ENCODE data around the gene LRR1.
"Not testable (repeated sequence)": the region's sequence is repeated elsewhere in the genome, so short reads cannot be mapped to it uniquely, and the experiment has no call there.

Gene LRR1

GRCh38 chr14:49598485-49599300 is at the start of gene LRR1:
Gene LRR1, plus strand, starts transcription at chr14:49598940. Its CDS starts 81 bp downstream, at chr14:49599021.
- DNase-seq (ENCODE audit: low read depth): peak; percentile 34

- no peak for DNase-seq (ENCODE audit: low read depth)
Observed at GRCh38 chr14:49549446-49549845, 49.3 kb upstream of the LRR1 start.

- no peak for DNase-seq (ENCODE audit: low read depth)
Observed at GRCh38 chr14:49549881-49550280, 48.9 kb upstream of the LRR1 start.

- no peak for DNase-seq (ENCODE audit: low read depth)
Observed at GRCh38 chr14:49550286-49551184, 48.2 kb upstream of the LRR1 start.

- DNase-seq (ENCODE audit: low read depth): no peak
Observed at GRCh38 chr14:49551569-49551968, 47.2 kb upstream of the LRR1 start.

GRCh38 chr14:49553106-49553505 is 45.6 kb upstream of the LRR1 start:
- no peak for DNase-seq (ENCODE audit: low read depth)

GRCh38 chr14:49553892-49554291 is 44.8 kb upstream of the LRR1 start:
- DNase-seq (ENCODE audit: low read depth): no peak

- no peak for DNase-seq (ENCODE audit: low read depth)
Observed at GRCh38 chr14:49559979-49560768, 38.6 kb upstream of the LRR1 start.

GRCh38 chr14:49566714-49567113 is 32.0 kb upstream of the LRR1 start:
- DNase-seq (ENCODE audit: low read depth): no peak

- DNase-seq (ENCODE audit: low read depth): no peak
Observed at GRCh38 chr14:49569281-49569680, 29.5 kb upstream of the LRR1 start.

- DNase-seq (ENCODE audit: low read depth): no peak
Observed at GRCh38 chr14:49574038-49574437, 24.7 kb upstream of the LRR1 start.

- no peak for DNase-seq (ENCODE audit: low read depth)
Observed at GRCh38 chr14:49578141-49578540, 20.6 kb upstream of the LRR1 start.

- DNase-seq (ENCODE audit: low read depth): no peak
Observed at GRCh38 chr14:49579841-49580240, 18.9 kb upstream of the LRR1 start.

- no peak for DNase-seq (ENCODE audit: low read depth)
Observed at GRCh38 chr14:49581209-49582112, 17.3 kb upstream of the LRR1 start.

GRCh38 chr14:49582113-49582977 is 16.4 kb upstream of the LRR1 start:
- no peak for DNase-seq (ENCODE audit: low read depth)

- DNase-seq (ENCODE audit: low read depth): no peak
Observed at GRCh38 chr14:49583629-49584028, 15.1 kb upstream of the LRR1 start.

- no peak for DNase-seq (ENCODE audit: low read depth)
Observed at GRCh38 chr14:49584058-49584457, 14.7 kb upstream of the LRR1 start.

GRCh38 chr14:49584981-49585640 is 13.6 kb upstream of the LRR1 start:
- not testable (repeated sequence) for DNase-seq (ENCODE audit: low read depth)

GRCh38 chr14:49585803-49586672 is 12.7 kb upstream of the LRR1 start, which contains the start of gene RPS29:
Gene RPS29, minus strand, starts transcription at chr14:49586380. Its CDS starts 34 bp downstream, at chr14:49586346.
- DNase-seq (ENCODE audit: low read depth): peak; percentile 94
